OCI-LY1 (cell line): ENCODE data around the gene PDE1C.

Source experiments
- CTCF ChIP-seq: fragments of 200-600 bp; sonication (generic), shearing (Covaris generic); IDR thresholded peaks from 2 replicates; pipeline ENCODE4 v1.5.1; 2017; ENCODE audit warnings: mild to moderate bottlenecking, antibody characterized with exemption, low read length, moderate library complexity, mixed read lengths
- EZH2 ChIP-seq: fragments of 200-600 bp; sonication (generic), shearing (Covaris generic); IDR thresholded peaks from 2 replicates; pipeline ENCODE4 v1.8.0; 2017; ENCODE audit warnings: borderline replicate concordance, mixed run types, mild to moderate bottlenecking, antibody characterized with exemption, low read length, moderate library complexity, mixed read lengths

- TF ChIP-seq CTCF (no peak), EZH2 (no peak)
Measured at GRCh38 chr7:32042900-32043299, 27.3 kb downstream of the PDE1C start.
